Measurements from ENCODE around the gene SLC49A4.

Gene SLC49A4

DNA sequence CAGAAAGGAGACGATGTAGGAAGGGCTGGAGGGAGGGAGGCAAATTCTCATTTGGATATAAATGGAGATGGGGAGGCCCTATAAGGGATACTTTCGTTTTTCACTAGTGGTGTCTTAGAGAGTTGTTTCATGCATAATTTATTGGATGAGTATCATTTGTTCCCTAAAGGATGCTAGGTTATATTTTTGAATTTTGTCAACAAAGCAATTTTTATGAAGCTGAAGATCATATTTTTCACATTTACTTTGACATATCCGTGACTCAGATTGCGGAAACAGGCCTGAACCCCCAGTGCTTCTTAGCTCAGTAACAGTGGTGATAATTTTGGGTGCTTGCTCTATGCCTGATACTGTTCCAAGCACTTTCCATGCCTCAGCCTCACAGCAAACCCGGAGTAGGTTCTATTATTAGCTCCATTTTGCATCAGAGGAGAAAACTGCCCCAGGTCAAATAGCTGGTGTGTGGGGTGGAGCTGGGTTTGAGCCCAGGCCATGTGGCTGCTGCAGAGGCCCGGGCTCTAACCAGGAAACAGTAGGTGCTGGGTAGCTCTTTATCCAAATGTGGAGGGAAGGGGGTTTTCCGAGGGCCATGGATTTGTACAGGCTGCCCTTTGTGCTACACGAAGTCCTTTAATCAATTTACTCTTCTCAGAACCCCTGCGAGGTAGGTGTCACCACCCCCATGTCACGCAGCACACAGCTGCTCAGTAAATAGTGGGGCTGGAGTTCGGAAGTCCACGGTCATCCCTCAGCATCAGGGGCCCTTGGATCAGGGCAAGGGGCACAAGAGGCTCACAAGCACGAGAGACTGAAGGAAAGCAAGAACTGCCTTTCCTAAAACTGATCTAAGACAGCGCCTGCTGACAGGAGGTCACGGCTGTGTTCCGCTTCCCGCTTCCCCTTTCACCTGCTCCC is 99.1 kb downstream of the SLC49A4 start:
- CTCF ChIA-PET = no interaction called here
- POLR2A ChIA-PET = no interaction called here
- DNase-seq (ENCODE audit: extremely low spot score) = no peak
- TF ChIP-seq ZNF384 (IDR thresholded peaks at IDR 0.05) (no peak), TARDBP (IDR thresholded peaks at IDR 0.05) (no peak), SUZ12 (IDR thresholded peaks at IDR 0.05) (no peak), HDGF (IDR thresholded peaks at IDR 0.05; ENCODE audit: borderline replicate concordance) (no peak), FOXM1 (IDR thresholded peaks at IDR 0.05; ENCODE audit: borderline replicate concordance) (no peak), SP1 (IDR thresholded peaks at IDR 0.05) (no peak), BHLHE40 (IDR thresholded peaks at IDR 0.05; ENCODE audit: borderline replicate concordance) (no peak), LEF1 (IDR thresholded peaks at IDR 0.05; ENCODE audit: borderline replicate concordance) (no peak), CTBP1 (IDR thresholded peaks at IDR 0.05; ENCODE audit: borderline replicate concordance) (no peak), NFRKB (IDR thresholded peaks at IDR 0.05) (no peak), ARNT (IDR thresholded peaks at IDR 0.05) (no peak)
- TF ChIP-seq, protein P1, sequence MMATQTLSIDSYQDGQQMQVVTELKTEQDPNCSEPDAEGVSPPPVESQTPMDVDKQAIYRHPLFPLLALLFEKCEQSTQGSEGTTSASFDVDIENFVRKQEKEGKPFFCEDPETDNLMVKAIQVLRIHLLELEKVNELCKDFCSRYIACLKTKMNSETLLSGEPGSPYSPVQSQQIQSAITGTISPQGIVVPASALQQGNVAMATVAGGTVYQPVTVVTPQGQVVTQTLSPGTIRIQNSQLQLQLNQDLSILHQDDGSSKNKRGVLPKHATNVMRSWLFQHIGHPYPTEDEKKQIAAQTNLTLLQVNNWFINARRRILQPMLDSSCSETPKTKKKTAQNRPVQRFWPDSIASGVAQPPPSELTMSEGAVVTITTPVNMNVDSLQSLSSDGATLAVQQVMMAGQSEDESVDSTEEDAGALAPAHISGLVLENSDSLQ (IDR thresholded peaks at IDR 0.05) = no peak

DNA sequence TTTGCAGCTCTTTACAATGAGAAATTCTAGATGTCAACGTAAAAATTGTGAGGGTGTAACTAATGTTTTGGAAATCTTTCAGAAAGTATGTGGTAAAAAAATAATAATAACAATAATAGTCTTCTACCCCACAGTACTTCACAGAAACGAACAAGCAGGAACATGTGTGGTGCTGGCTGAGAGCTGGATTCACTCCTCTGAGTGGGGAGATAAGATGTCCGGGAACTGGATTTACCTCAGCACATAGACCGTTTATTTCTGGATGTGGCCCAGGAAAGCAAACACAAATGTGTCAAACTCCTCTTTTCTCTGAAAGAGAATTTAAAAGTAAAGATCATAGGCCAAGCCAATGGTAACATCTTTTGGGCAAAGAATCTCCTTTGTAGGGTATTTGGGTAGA is 103.4 kb downstream of the SLC49A4 start:
- POLR2A ChIA-PET = no interaction called here

DNA sequence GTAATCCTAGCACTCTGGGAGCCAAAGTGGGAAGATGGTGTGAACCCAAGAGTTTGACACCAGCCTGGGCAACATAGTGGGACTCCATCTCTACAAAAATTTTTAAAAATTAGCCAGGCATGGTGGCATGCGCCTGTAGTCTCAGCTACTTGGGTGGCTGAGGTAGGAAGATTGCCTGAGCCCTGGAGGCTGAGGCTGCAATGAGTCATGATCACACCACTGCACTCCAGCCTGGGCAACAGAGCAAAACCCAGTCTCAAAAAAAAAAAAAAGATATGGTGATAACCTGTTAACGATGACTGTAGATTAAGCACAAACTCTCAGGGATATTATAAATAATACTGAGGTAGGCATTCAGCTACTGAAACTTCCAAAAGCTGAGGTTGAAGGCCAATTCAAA is 107.5 kb downstream of the SLC49A4 start:
- ChIA-PET POLR2A (no interaction called here), CTCF (interaction anchor here (1.0 kb wide), 1 partner anchor 147 kb away, joined by 4 read pairs; no protein-coding TSS in a partner anchor)
- DNase-seq (ENCODE audit: extremely low spot score) = no peak
- TF ChIP-seq HDGF (IDR thresholded peaks at IDR 0.05; ENCODE audit: borderline replicate concordance) (no peak), SUZ12 (IDR thresholded peaks at IDR 0.05) (no peak), ELF4 (IDR thresholded peaks at IDR 0.05) (no peak), CTBP1 (IDR thresholded peaks at IDR 0.05; ENCODE audit: borderline replicate concordance) (no peak), TARDBP (IDR thresholded peaks at IDR 0.05) (no peak), ZNF384 (IDR thresholded peaks at IDR 0.05) (no peak), FOXA1 (IDR thresholded peaks at IDR 0.05) (no peak), ARNT (IDR thresholded peaks at IDR 0.05) (no peak), LEF1 (IDR thresholded peaks at IDR 0.05; ENCODE audit: borderline replicate concordance) (no peak), L3MBTL2 (conservative IDR thresholded peaks at IDR 0.05) (no peak), NFRKB (IDR thresholded peaks at IDR 0.05) (no peak), SP1 (IDR thresholded peaks at IDR 0.05) (no peak), BHLHE40 (IDR thresholded peaks at IDR 0.05; ENCODE audit: borderline replicate concordance) (no peak), FOXK2 (IDR thresholded peaks at IDR 0.05) (no peak), FOXM1 (IDR thresholded peaks at IDR 0.05; ENCODE audit: borderline replicate concordance) (no peak)
- TF ChIP-seq, protein P1 (IDR thresholded peaks at IDR 0.05) = no peak

More for the DNA sequence above, 103.4 kb downstream of the SLC49A4 start:
- TF ChIP-seq HDGF (IDR thresholded peaks at IDR 0.05; ENCODE audit: borderline replicate concordance) = no peak
- no peak for TF ChIP-seq L3MBTL2 (conservative IDR thresholded peaks at IDR 0.05)
- CTCF ChIA-PET = no interaction called here
- DNase-seq (ENCODE audit: extremely low spot score) = no peak

DNA sequence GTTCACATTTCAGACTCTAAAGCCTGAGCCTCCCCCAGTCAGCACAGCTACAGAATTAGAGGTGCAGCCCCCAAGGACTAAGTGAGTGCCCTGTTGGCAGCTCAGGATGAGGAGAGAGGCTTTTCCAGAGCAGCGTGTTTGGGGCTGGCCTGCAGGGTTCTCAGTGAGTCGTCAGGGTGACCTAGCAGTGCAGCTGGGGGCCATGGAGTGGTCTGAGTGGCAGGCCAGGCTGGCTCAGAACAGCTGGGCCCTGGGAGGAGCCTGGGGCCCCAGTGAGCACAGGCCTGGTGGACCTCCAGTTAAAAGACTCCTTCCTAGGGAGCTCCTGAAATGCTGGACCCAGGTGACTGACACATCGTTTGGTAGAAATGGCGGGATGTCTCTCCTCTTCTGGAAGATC is 108.3 kb downstream of the SLC49A4 start:
- CTCF ChIA-PET = interaction anchor here (1.0 kb wide), 1 partner anchor 148 kb away, joined by 4 read pairs; no protein-coding TSS in a partner anchor
- TF ChIP-seq L3MBTL2 (conservative IDR thresholded peaks at IDR 0.05) (no peak), HDGF (IDR thresholded peaks at IDR 0.05; ENCODE audit: borderline replicate concordance) (no peak), FOXA1 (IDR thresholded peaks at IDR 0.05) (no peak), FOXM1 (IDR thresholded peaks at IDR 0.05; ENCODE audit: borderline replicate concordance) (no peak), SUZ12 (IDR thresholded peaks at IDR 0.05) (no peak), ARNT (IDR thresholded peaks at IDR 0.05) (no peak), CTBP1 (IDR thresholded peaks at IDR 0.05; ENCODE audit: borderline replicate concordance) (no peak), FOXK2 (IDR thresholded peaks at IDR 0.05) (no peak), SP1 (IDR thresholded peaks at IDR 0.05) (no peak), NFRKB (IDR thresholded peaks at IDR 0.05) (no peak), BHLHE40 (IDR thresholded peaks at IDR 0.05; ENCODE audit: borderline replicate concordance) (no peak), ELF4 (IDR thresholded peaks at IDR 0.05) (no peak), TARDBP (IDR thresholded peaks at IDR 0.05) (no peak), LEF1 (IDR thresholded peaks at IDR 0.05; ENCODE audit: borderline replicate concordance) (no peak), ZNF384 (IDR thresholded peaks at IDR 0.05) (no peak)
- TF ChIP-seq, protein P1 (IDR thresholded peaks at IDR 0.05) = no peak
- POLR2A ChIA-PET = no interaction called here
- DNase-seq (ENCODE audit: extremely low spot score) = no peak

DNA sequence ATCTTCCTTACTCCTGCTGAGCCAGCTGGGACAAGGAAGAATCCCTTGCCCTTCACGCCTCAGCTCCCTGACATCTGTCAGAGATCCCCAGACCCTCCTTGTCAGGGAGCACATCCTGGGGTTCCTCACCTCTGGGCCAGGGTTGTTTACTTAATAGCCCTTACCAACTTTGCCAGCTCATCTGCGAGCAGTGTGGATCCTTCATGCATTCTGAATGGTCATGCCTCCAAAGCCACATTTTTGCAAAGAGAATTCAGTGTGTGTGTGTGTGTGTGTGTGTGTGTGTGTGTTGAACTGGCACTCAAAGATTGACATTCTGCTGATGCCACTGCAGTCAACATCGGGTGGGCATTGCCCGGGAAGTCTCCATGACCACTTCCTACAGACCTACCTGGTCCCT is 112.6 kb downstream of the SLC49A4 start:
- DNase-seq (ENCODE audit: extremely low spot score) = no peak
- ChIA-PET CTCF (no interaction called here), POLR2A (no interaction called here)

More for the DNA sequence above, 112.6 kb downstream of the SLC49A4 start:
- TF ChIP-seq, protein P1 (IDR thresholded peaks at IDR 0.05) = no peak
- TF ChIP-seq FOXK2 (IDR thresholded peaks at IDR 0.05) (no peak), ARNT (IDR thresholded peaks at IDR 0.05) (no peak)

Data from HEK293T (cell line).